Thoracic aorta (tissue), 2 donors: ENCODE data around the gene TTLL5. TPM values are rescaled to one million over a fixed set of nuclear protein-coding genes. Genes with fewer than 3 reads are reported as not detected.

Experiments
- ATAC-seq: fragments of 150-250 bp; one replicate; pipeline ENCODE4 v1.8.0; 2017; ENCODE audit warnings: low read depth; ENCODE audit not compliant: insufficient number of reproducible peaks, low FRiP score
- DNase-seq: peaks from one replicate; pipeline ENCODE4 v3.0.0-alpha.2; 2020; ENCODE audit warnings: low spot score
- H3K27ac ChIP-seq, 2 donors: fragments of 200-600 bp; sonication (generic); 1 replicate in 1 of 2; 2 replicates in 1 of 2; pipeline ENCODE4 v1.5.1; 2016; ENCODE audit warnings: mild to moderate bottlenecking in 2 of 2, moderate library complexity in 2 of 2
- H3K27me3 ChIP-seq: fragments of 200-600 bp; sonication (generic); replicated peaks from 2 replicates; pipeline ENCODE4 v1.6.0; 2016; ENCODE audit warnings: mild to moderate bottlenecking; ENCODE audit not compliant: insufficient read depth
- H3K36me3 ChIP-seq: fragments of 200-600 bp; sonication (generic); one replicate; pipeline ENCODE4 v1.5.1; 2016
- H3K4me1 ChIP-seq, 2 donors: fragments of 200-600 bp; sonication (generic); 1 replicate in 1 of 2; 2 replicates in 1 of 2; pipeline versions ENCODE4 v1.5.1 to v1.6.0; 2016; ENCODE audit warnings: low read depth in 2 of 2, mild to moderate bottlenecking in 1 of 2; ENCODE audit not compliant: control insufficient read depth in 1 of 2
- H3K4me3 ChIP-seq: fragments of 200-600 bp; sonication (generic); 2 replicates; pipeline ENCODE4 v1.5.1; 2016; ENCODE audit warnings: mild to moderate bottlenecking
- H3K9me3 ChIP-seq: fragments of 200-600 bp; sonication (generic); 2 replicates; pipeline ENCODE4 v1.5.1; 2016
- total RNA-seq, 2 donors: library from RNA; depleted of rRNA; stranded (reverse); fragments of >200 nt; gene quantifications; one replicate each; pipeline versions ENCODE4 v1.1.0 to v1.2.3, GENCODE V29; 2016
- TF ChIP-seq, protein P1 (sequence below): fragments of 200-600 bp; sonication (generic); IDR thresholded peaks from one replicate; pipeline ENCODE4 v1.5.1; 2019; ENCODE audit warnings: antibody characterized with exemption

TTLL5 gene
- total RNA-seq, 2 donors from 2014 or later = 34.7 to 47.9 TPM

DNA sequence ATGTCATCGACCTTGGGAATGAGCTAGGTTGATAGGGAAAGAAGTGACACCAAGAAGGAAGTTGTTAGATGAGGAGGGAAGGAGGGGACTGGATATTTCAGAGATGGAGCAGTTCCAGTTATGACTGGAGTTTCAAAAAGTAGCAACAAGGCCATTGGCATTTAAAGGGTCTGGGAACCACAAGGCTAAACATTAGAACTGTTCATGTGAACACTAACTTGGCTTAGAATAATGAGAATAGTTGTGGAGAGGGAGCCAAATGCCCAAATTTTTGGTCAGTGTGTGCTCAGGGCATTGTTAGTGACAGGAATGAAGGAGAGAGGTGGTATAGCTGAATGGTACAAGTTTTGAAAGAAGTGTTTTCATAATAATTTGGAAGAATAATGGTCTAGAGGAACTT lies 341.3 kb downstream of the TTLL5 start:
- H3K4me3 ChIP-seq = no peak overlapping the region
- no peak for DNase-seq
- no peaks in the 10 kb centered on the region for H3K9me3 ChIP-seq
- no peak for ATAC-seq
- TF ChIP-seq, protein P1, sequence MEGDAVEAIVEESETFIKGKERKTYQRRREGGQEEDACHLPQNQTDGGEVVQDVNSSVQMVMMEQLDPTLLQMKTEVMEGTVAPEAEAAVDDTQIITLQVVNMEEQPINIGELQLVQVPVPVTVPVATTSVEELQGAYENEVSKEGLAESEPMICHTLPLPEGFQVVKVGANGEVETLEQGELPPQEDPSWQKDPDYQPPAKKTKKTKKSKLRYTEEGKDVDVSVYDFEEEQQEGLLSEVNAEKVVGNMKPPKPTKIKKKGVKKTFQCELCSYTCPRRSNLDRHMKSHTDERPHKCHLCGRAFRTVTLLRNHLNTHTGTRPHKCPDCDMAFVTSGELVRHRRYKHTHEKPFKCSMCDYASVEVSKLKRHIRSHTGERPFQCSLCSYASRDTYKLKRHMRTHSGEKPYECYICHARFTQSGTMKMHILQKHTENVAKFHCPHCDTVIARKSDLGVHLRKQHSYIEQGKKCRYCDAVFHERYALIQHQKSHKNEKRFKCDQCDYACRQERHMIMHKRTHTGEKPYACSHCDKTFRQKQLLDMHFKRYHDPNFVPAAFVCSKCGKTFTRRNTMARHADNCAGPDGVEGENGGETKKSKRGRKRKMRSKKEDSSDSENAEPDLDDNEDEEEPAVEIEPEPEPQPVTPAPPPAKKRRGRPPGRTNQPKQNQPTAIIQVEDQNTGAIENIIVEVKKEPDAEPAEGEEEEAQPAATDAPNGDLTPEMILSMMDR = no peak
- no peaks in the 10 kb centered on the region for H3K27me3 ChIP-seq
- H3K4me1 ChIP-seq = peaks cover 6 to 18% of the 10 kb centered on the region in 2 donors
- peaks cover 11% of the 10 kb centered on the region for H3K36me3 ChIP-seq
- H3K27ac ChIP-seq = peak overlapping the region in 1 of 2 donors; percentile 43

Other genes with a start within 250 kb of the TTLL5 start
- gene JDP2, start 233.2 kb upstream of the TTLL5 start, total RNA-seq = 100 to 1,000 TPM in 1 of 2 donors, 10 to 100 TPM in 1; 81.8 to 100 TPM
- 1 to 10 TPM; 3.7 to 9.5 TPM for gene BATF, start 138.8 kb upstream of the TTLL5 start, total RNA-seq
- gene FLVCR2, start 82.6 kb upstream of the TTLL5 start, total RNA-seq = 1 to 10 TPM; 6.2 to 8.3 TPM
- 1 to 10 TPM; 7.6 to 7.7 TPM for gene ERG28, start 370 bp upstream of the TTLL5 start, total RNA-seq